Measurements from ENCODE around the gene IPO8. TPM values are rescaled to one million over a fixed set of nuclear protein-coding genes. Genes with fewer than 3 reads are reported as not detected.
"Not testable (repeated sequence)": the region's sequence is repeated elsewhere in the genome, so short reads cannot be mapped to it uniquely, and the experiment has no call there.

The IPO8 gene
- total RNA-seq, 2 donors from 2014 or later, result 39.4 to 80.0 TPM

GRCh38 chr12:30610718-30611117 is 85.0 kb downstream of the IPO8 start:
- peaks cover 4% of the 10 kb centered on the region for H3K36me3 Mint-ChIP-seq (ENCODE audit: low read depth)
- Histone ChIP-seq H3K27me3 (ENCODE audit: control insufficient read depth, insufficient read depth, low read length, poor library complexity, severe bottlenecking) (no peaks in the 10 kb centered on the region), H3K27ac (ENCODE audit: low read depth, low read length) (no peak overlapping the region), H3K36me3 (ENCODE audit: control insufficient read depth, insufficient read depth, low read length) (no peaks in the 10 kb centered on the region), H3K9ac (ENCODE audit: extremely low read depth, low read length, poor library complexity, severe bottlenecking) (no peak overlapping the region), H3K9me3 (ENCODE audit: control insufficient read depth, low read length) (peaks cover 4% of the 10 kb centered on the region), H3K4me1 (ENCODE audit: control insufficient read depth, insufficient read depth, low read length) (no peaks in the 10 kb centered on the region), H3K4me3 (ENCODE audit: low read length) (no peak overlapping the region)
- no peak for TF ChIP-seq CTCF (conservative IDR thresholded peaks at IDR 0.05)
- H3K4me3 Mint-ChIP-seq, result no peak overlapping the region
- WGBS, 2 experiments (ENCODE audit: insufficient coverage in 1 of 2, insufficient read length in 1 of 2), result 86 to 100% methylated on average over 1 of the region's 1 CpG
- peaks cover 26% of the 10 kb centered on the region for H3K9me3 Mint-ChIP-seq
- peaks cover 1% of the 10 kb centered on the region for H3K27me3 Mint-ChIP-seq (ENCODE audit: insufficient read depth)
- no peak for DNase-seq
- H3K4me1 Mint-ChIP-seq, result no peaks in the 10 kb centered on the region
- no peak overlapping the region for H3K27ac Mint-ChIP-seq

GRCh38 chr12:30609819-30610218 is 85.8 kb downstream of the IPO8 start:
- H3K9ac ChIP-seq (ENCODE audit: extremely low read depth, low read length, poor library complexity, severe bottlenecking); H3K36me3 ChIP-seq (ENCODE audit: control insufficient read depth, insufficient read depth, low read length); H3K4me3 Mint-ChIP-seq; H3K4me3 ChIP-seq (ENCODE audit: low read length); H3K27ac Mint-ChIP-seq; H3K27me3 ChIP-seq (ENCODE audit: control insufficient read depth, insufficient read depth, low read length, poor library complexity, severe bottlenecking); H3K4me1 Mint-ChIP-seq; H3K27ac ChIP-seq (ENCODE audit: low read depth, low read length); DNase-seq; H3K27me3 Mint-ChIP-seq (ENCODE audit: insufficient read depth); H3K9me3 ChIP-seq (ENCODE audit: control insufficient read depth, low read length); H3K4me1 ChIP-seq (ENCODE audit: control insufficient read depth, insufficient read depth, low read length); H3K36me3 Mint-ChIP-seq (ENCODE audit: low read depth): not testable (repeated sequence)
- H3K9me3 Mint-ChIP-seq, result peaks cover 26% of the 10 kb centered on the region

GRCh38 chr12:30604302-30604701 is 91.4 kb downstream of the IPO8 start:
- Mint-ChIP-seq H3K27ac (peak overlapping the region; percentile 26), H3K36me3 (ENCODE audit: low read depth) (peaks cover 13% of the 10 kb centered on the region), H3K9me3 (peaks cover 41% of the 10 kb centered on the region)
- not testable (repeated sequence) for H3K4me3 ChIP-seq (ENCODE audit: low read length); H3K27me3 Mint-ChIP-seq (ENCODE audit: insufficient read depth); H3K9ac ChIP-seq (ENCODE audit: extremely low read depth, low read length, poor library complexity, severe bottlenecking); H3K27ac ChIP-seq (ENCODE audit: low read depth, low read length); H3K27me3 ChIP-seq (ENCODE audit: control insufficient read depth, insufficient read depth, low read length, poor library complexity, severe bottlenecking); H3K4me1 Mint-ChIP-seq; H3K4me1 ChIP-seq (ENCODE audit: control insufficient read depth, insufficient read depth, low read length); H3K4me3 Mint-ChIP-seq; H3K36me3 ChIP-seq (ENCODE audit: control insufficient read depth, insufficient read depth, low read length)
- 78 to 95% methylated on average over 3 to 6 of the region's 6 CpGs for WGBS, 2 experiments (ENCODE audit: insufficient coverage in 1 of 2, insufficient read length in 1 of 2)
- peak; percentile 74 for DNase-seq
- H3K9me3 ChIP-seq (ENCODE audit: control insufficient read depth, low read length), result peaks cover 19% of the 10 kb centered on the region

GRCh38 chr12:30603129-30603528 is 92.5 kb downstream of the IPO8 start:
- no peaks in the 10 kb centered on the region for H3K27me3 ChIP-seq (ENCODE audit: control insufficient read depth, insufficient read depth, low read length, poor library complexity, severe bottlenecking)
- H3K4me1 ChIP-seq (ENCODE audit: control insufficient read depth, insufficient read depth, low read length), result no peaks in the 10 kb centered on the region
- no peak overlapping the region for H3K9ac ChIP-seq (ENCODE audit: extremely low read depth, low read length, poor library complexity, severe bottlenecking)
- H3K4me3 Mint-ChIP-seq, result no peak overlapping the region
- peaks cover 10% of the 10 kb centered on the region for H3K36me3 Mint-ChIP-seq (ENCODE audit: low read depth)
- no peak overlapping the region for H3K27ac ChIP-seq (ENCODE audit: low read depth, low read length)
- peaks cover 15% of the 10 kb centered on the region for H3K9me3 ChIP-seq (ENCODE audit: control insufficient read depth, low read length)
- no peak for DNase-seq
- H3K9me3 Mint-ChIP-seq, result peaks cover 31% of the 10 kb centered on the region
- H3K27me3 Mint-ChIP-seq (ENCODE audit: insufficient read depth), result peaks cover 1% of the 10 kb centered on the region
- no peaks in the 10 kb centered on the region for H3K36me3 ChIP-seq (ENCODE audit: control insufficient read depth, insufficient read depth, low read length)
- H3K4me1 Mint-ChIP-seq, result no peaks in the 10 kb centered on the region
- H3K4me3 ChIP-seq (ENCODE audit: low read length), result no peak overlapping the region
- TF ChIP-seq CTCF (conservative IDR thresholded peaks at IDR 0.05), result no peak
- H3K27ac Mint-ChIP-seq, result no peak overlapping the region

All from endodermal cell (in vitro differentiated cells).